Measurements from ENCODE around the gene TLE2.

DNA sequence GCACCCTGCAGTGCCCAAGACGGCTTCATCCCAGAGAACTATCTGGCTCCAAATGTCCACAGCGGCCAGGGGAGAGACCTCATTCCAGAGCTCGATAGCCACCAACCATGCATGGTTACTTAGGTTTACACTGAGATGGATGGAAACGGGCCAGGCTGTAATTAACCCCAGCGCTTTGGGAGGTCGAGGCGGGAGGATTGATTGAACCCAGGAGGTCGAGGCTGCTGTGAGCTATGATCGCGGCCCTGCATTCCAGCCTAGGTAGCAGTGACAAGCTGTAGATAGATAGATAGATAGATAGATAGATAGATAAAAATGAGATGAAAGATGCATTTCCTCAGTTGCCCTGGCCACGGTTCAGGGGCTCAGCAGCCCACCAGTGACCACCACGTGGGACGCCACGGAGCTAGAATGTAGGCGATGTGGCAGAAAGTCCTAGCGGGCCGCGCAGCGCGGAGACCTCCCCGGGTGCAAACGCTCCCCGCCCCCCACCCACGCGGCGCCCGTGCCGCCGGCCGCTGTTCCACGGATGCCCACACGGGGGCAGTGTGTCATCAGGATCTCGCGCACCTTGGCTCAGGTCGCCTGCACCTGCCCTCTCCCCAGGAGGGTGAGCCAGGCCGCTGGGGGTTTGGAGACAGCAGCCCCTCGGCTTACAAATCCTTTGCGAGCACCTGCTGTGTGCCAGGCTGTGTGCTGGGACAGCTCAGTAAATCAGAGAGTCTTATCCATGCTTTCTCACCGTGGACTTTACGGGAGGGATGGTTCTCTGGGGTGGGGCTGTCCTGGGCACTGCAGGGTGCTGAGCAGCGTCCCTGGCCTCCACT, 46.7 kb upstream of the TLE2 start:
- TF ChIP-seq, protein P1, sequence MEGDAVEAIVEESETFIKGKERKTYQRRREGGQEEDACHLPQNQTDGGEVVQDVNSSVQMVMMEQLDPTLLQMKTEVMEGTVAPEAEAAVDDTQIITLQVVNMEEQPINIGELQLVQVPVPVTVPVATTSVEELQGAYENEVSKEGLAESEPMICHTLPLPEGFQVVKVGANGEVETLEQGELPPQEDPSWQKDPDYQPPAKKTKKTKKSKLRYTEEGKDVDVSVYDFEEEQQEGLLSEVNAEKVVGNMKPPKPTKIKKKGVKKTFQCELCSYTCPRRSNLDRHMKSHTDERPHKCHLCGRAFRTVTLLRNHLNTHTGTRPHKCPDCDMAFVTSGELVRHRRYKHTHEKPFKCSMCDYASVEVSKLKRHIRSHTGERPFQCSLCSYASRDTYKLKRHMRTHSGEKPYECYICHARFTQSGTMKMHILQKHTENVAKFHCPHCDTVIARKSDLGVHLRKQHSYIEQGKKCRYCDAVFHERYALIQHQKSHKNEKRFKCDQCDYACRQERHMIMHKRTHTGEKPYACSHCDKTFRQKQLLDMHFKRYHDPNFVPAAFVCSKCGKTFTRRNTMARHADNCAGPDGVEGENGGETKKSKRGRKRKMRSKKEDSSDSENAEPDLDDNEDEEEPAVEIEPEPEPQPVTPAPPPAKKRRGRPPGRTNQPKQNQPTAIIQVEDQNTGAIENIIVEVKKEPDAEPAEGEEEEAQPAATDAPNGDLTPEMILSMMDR (IDR thresholded peaks at IDR 0.05) = peak; percentile 91 to 98 (median 94)
- TF ChIP-seq POLR2A (IDR thresholded peaks at IDR 0.05) = no peak
